Neural progenitor cell (in vitro differentiated cells): ENCODE data around the gene ROPN1B. TPM values are rescaled to one million over a fixed set of nuclear protein-coding genes. Genes with fewer than 3 reads are reported as not detected.
A peak's percentile ranks its signal among the peaks of the same experiment; 100 is the strongest.
"Not testable (repeated sequence)": the region's sequence is repeated elsewhere in the genome, so short reads cannot be mapped to it uniquely, and the experiment has no call there.

Experiments
- DNase-seq: peaks from one replicate; pipeline ENCODE4 v3.0.0-alpha.2; 2016; ENCODE audit warnings: low spot score
- H2AFZ ChIP-seq: fragments of 200-600 bp; sonication (generic); replicated peaks from 2 replicates; pipeline ENCODE4 v1.6.1; 2016; ENCODE audit warnings: antibody characterized with exemption
- H3F3A ChIP-seq: fragments of 200-600 bp; sonication (generic); 2 replicates; pipeline ENCODE4 v1.6.1; 2016; ENCODE audit warnings: antibody characterized with exemption, low read depth
- H3K27ac ChIP-seq: fragments of 200-600 bp; sonication (generic); 2 replicates; pipeline ENCODE4 v1.5.1; 2016; ENCODE audit warnings: mild to moderate bottlenecking
- H3K27me3 ChIP-seq: fragments of 200-600 bp; sonication (generic); 2 replicates; pipeline ENCODE4 v1.6.1; 2016; ENCODE audit warnings: mild to moderate bottlenecking, moderate library complexity
- H3K36me3 ChIP-seq: fragments of 200-600 bp; sonication (generic); 2 replicates; pipeline ENCODE4 v1.5.1; 2016
- H3K4me1 ChIP-seq: fragments of 200-600 bp; sonication (generic); 2 replicates; pipeline ENCODE4 v1.6.1; 2016; ENCODE audit warnings: mixed run types
- H3K4me2 ChIP-seq: fragments of 200-600 bp; sonication (generic); 2 replicates; pipeline ENCODE4 v1.6.1; 2016
- H3K4me3 ChIP-seq: fragments of 200-600 bp; sonication (generic); 2 replicates; pipeline ENCODE4 v1.5.1; 2016
- H3K79me2 ChIP-seq: fragments of 200-600 bp; sonication (generic); 2 replicates; pipeline ENCODE4 v1.6.1; 2016; ENCODE audit warnings: low read depth
- H3K9ac ChIP-seq: fragments of 200-600 bp; sonication (generic); 2 replicates; pipeline ENCODE4 v1.6.1; 2016
- H3K9me3 ChIP-seq: fragments of 200-600 bp; sonication (generic); 2 replicates; pipeline ENCODE4 v1.5.1; 2016; ENCODE audit warnings: low read depth
- H4K20me1 ChIP-seq: fragments of 200-600 bp; sonication (generic); 2 replicates; pipeline ENCODE4 v1.6.1; 2016; ENCODE audit warnings: low read depth
- H3K27ac Mint-ChIP-seq: 3 replicates; pipeline ENCODE4 v1.8.0; 2021; ENCODE audit warnings: mixed read lengths
- H3K27me3 Mint-ChIP-seq: 2 replicates; pipeline ENCODE4 v1.8.0; 2022; ENCODE audit warnings: low read depth, mild to moderate bottlenecking, inconsistent platforms, moderate library complexity, mixed read lengths; ENCODE audit not compliant: insufficient read depth
- H3K36me3 Mint-ChIP-seq: 3 replicates; pipeline ENCODE4 v1.8.0; 2021; ENCODE audit warnings: mixed read lengths
- H3K4me1 Mint-ChIP-seq: 3 replicates; pipeline ENCODE4 v1.8.0; 2021; ENCODE audit warnings: mixed read lengths
- H3K4me3 Mint-ChIP-seq: 3 replicates; pipeline ENCODE4 v1.8.0; 2021; ENCODE audit warnings: mild to moderate bottlenecking, moderate library complexity, mixed read lengths
- H3K9me3 Mint-ChIP-seq: 3 replicates; pipeline ENCODE4 v1.8.0; 2020; ENCODE audit warnings: mixed read lengths
- EZH2 ChIP-seq: fragments of 200-600 bp; sonication (generic); IDR thresholded peaks from 2 replicates; pipeline ENCODE4 v1.6.1; 2017; ENCODE audit warnings: antibody characterized with exemption, mild to moderate bottlenecking, moderate library complexity
- EZH2phosphoT487 ChIP-seq: fragments of 200-600 bp; sonication (generic); IDR thresholded peaks from 2 replicates; pipeline ENCODE4 v1.6.1; 2017; ENCODE audit warnings: antibody characterized with exemption
- total RNA-seq: library from RNA; depleted of rRNA; stranded (reverse); fragments of >200 nt; gene quantifications from 2 replicates; pipeline ENCODE4 v1.2.3, GENCODE V29; 2015; ENCODE audit warnings: low replicate concordance
- TF ChIP-seq, protein P1 (sequence below): fragments of 200-600 bp; sonication (generic); IDR thresholded peaks from 2 replicates; pipeline ENCODE4 v1.5.1; 2017; ENCODE audit warnings: antibody characterized with exemption, mild to moderate bottlenecking

Gene ROPN1B
- total RNA-seq, 1 donor from 2014 or later: not detected

DNA sequence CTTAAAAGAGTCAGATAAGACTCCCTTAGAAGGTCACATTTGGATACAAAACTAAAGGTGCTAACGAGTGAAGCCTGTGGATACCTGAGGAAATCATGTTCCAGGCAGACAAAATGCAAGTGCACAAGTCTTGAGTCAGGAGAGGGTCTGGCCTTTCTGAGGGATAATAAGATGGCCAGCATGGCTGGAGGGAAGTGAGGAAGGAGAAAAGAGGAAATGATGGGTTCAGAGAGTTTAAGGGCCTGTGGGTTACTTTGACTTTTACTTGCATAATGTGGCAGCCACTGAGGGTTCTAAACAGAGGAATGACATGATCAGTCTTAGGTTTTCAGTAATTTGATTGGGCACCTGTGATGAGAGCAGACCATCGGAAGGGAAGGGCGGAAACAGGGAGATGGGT lies 3.5 kb upstream of the ROPN1B start:
- H3K4me1 Mint-ChIP-seq: no peaks in the 10 kb centered on the region
- Histone ChIP-seq H3K36me3 (no peaks in the 10 kb centered on the region), H3K27ac (no peak overlapping the region)

DNA sequence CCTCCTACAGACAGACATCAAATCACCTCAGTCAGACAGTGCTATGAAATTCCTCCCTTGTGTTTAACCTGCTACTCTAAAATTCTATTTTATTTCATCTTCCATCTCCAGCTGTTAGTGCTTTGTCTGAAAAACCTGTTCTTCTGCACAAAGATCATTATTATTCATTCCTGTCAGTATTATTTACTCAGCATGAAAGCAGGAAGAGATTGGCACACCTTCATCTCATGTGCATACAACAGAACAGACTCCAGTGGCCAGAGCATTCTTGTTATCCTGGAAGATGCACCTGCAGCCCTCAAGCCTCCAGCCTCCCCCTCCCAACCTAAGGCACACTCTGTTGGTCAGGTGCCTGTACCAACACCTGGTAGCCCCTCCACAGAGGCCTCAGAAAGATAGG lies 1.8 kb upstream of the ROPN1B start:
- Histone ChIP-seq H3K79me2 (no peaks in the 10 kb centered on the region), H3K4me3 (no peak overlapping the region), H3K27me3 (peaks cover 82% of the 10 kb centered on the region), H4K20me1 (no peaks in the 10 kb centered on the region), H3K9me3 (no peaks in the 10 kb centered on the region), H3F3A (peaks cover 4% of the 10 kb centered on the region), H2AFZ (no peak overlapping the region), H3K4me1 (no peaks in the 10 kb centered on the region), H3K9ac (no peak overlapping the region), H3K4me2 (no peak overlapping the region), H3K36me3 (no peaks in the 10 kb centered on the region), H3K27ac (no peak overlapping the region)
- Mint-ChIP-seq H3K27me3 (peaks cover 22% of the 10 kb centered on the region), H3K36me3 (no peaks in the 10 kb centered on the region), H3K4me1 (peaks cover under 1% of the 10 kb centered on the region), H3K27ac (no peak overlapping the region), H3K4me3 (no peak overlapping the region), H3K9me3 (no peaks in the 10 kb centered on the region)
- no peak for DNase-seq
- no peak for TF ChIP-seq EZH2
- TF ChIP-seq, protein P1, sequence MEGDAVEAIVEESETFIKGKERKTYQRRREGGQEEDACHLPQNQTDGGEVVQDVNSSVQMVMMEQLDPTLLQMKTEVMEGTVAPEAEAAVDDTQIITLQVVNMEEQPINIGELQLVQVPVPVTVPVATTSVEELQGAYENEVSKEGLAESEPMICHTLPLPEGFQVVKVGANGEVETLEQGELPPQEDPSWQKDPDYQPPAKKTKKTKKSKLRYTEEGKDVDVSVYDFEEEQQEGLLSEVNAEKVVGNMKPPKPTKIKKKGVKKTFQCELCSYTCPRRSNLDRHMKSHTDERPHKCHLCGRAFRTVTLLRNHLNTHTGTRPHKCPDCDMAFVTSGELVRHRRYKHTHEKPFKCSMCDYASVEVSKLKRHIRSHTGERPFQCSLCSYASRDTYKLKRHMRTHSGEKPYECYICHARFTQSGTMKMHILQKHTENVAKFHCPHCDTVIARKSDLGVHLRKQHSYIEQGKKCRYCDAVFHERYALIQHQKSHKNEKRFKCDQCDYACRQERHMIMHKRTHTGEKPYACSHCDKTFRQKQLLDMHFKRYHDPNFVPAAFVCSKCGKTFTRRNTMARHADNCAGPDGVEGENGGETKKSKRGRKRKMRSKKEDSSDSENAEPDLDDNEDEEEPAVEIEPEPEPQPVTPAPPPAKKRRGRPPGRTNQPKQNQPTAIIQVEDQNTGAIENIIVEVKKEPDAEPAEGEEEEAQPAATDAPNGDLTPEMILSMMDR: no peak
- TF ChIP-seq EZH2phosphoT487: no peak

More for the DNA sequence above, 3.5 kb upstream of the ROPN1B start:
- peaks cover 4% of the 10 kb centered on the region for H3F3A ChIP-seq
- H3K4me3 ChIP-seq: no peak overlapping the region
- no peaks in the 10 kb centered on the region for H3K4me1 ChIP-seq
- H3K27ac Mint-ChIP-seq: no peak overlapping the region
- no peaks in the 10 kb centered on the region for H3K36me3 Mint-ChIP-seq
- H3K9ac ChIP-seq: no peak overlapping the region
- H3K4me2 ChIP-seq: no peak overlapping the region
- H4K20me1 ChIP-seq: no peaks in the 10 kb centered on the region
- no peak for TF ChIP-seq EZH2phosphoT487
- no peak for TF ChIP-seq EZH2
- H3K4me3 Mint-ChIP-seq: no peak overlapping the region
- peaks cover 65% of the 10 kb centered on the region for H3K27me3 ChIP-seq
- no peaks in the 10 kb centered on the region for H3K9me3 ChIP-seq
- DNase-seq: no peak
- no peak overlapping the region for H2AFZ ChIP-seq
- no peaks in the 10 kb centered on the region for H3K79me2 ChIP-seq
- peaks cover 17% of the 10 kb centered on the region for H3K27me3 Mint-ChIP-seq
- H3K9me3 Mint-ChIP-seq: no peaks in the 10 kb centered on the region

DNA sequence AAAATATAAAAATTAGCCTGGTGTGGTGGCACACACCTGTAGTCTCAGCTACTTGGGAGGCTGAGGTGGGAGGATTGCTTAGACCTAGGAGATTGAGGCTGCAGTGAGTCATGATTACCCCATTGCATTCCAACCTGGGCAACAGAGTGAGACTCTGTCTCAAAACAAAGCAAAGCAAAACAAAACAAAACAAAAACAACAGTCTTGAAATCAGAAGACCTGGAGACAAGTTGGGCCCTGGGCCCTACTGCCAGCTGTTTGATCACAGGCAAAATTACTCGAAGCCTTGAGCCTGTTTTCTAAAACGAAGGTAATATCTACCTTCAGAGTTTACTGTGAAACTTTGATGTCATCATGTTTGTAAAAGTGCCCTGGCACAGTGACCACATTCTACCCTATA lies 857 bp upstream of the ROPN1B start:
- H3K4me2 ChIP-seq, H3K27ac Mint-ChIP-seq, H3K4me3 Mint-ChIP-seq, H3K9me3 ChIP-seq, H4K20me1 ChIP-seq, DNase-seq, H3K4me1 Mint-ChIP-seq, H3K4me1 ChIP-seq, H2AFZ ChIP-seq, H3K36me3 Mint-ChIP-seq, H3F3A ChIP-seq, H3K27ac ChIP-seq, H3K4me3 ChIP-seq, H3K9me3 Mint-ChIP-seq, H3K9ac ChIP-seq, H3K79me2 ChIP-seq, H3K36me3 ChIP-seq: not testable (repeated sequence)
- peaks cover 26% of the 10 kb centered on the region for H3K27me3 Mint-ChIP-seq
- H3K27me3 ChIP-seq: peaks cover 80% of the 10 kb centered on the region

- not testable (repeated sequence) for H3F3A ChIP-seq, H3K9ac ChIP-seq, H3K36me3 Mint-ChIP-seq, H4K20me1 ChIP-seq, H3K27ac Mint-ChIP-seq, H3K27ac ChIP-seq, H3K9me3 ChIP-seq, H3K79me2 ChIP-seq, H3K4me1 Mint-ChIP-seq, H3K36me3 ChIP-seq, H3K4me1 ChIP-seq, H3K9me3 Mint-ChIP-seq
- H3K4me3 Mint-ChIP-seq: peak overlapping the region; percentile 83
- Histone ChIP-seq H3K27me3 (peaks cover 42% of the 10 kb centered on the region), H3K4me3 (peak overlapping the region; percentile 66), H2AFZ (peak overlapping the region; percentile 98), H3K4me2 (peak overlapping the region; percentile 92)
- TF ChIP-seq, protein P1: peak; percentile 74
- peak; percentile 63 for TF ChIP-seq EZH2
- H3K27me3 Mint-ChIP-seq: peaks cover 23% of the 10 kb centered on the region
- DNase-seq: peak; percentile 66
These were observed 3.3 kb downstream of the ROPN1B start for GRCh38 chr3:125971997-125972944.

- peaks cover 19% of the 10 kb centered on the region for H3K27me3 ChIP-seq
- not testable (repeated sequence) for DNase-seq, H2AFZ ChIP-seq, H3K27me3 Mint-ChIP-seq, H3K9me3 ChIP-seq, H3K79me2 ChIP-seq, H3K9ac ChIP-seq, H4K20me1 ChIP-seq, H3F3A ChIP-seq, H3K4me1 Mint-ChIP-seq, H3K4me2 ChIP-seq, H3K27ac Mint-ChIP-seq, H3K36me3 ChIP-seq, H3K27ac ChIP-seq, H3K4me3 ChIP-seq, H3K9me3 Mint-ChIP-seq, H3K4me3 Mint-ChIP-seq, H3K36me3 Mint-ChIP-seq, H3K4me1 ChIP-seq
These were observed 6.4 kb downstream of the ROPN1B start for GRCh38 chr3:125975245-125976002.

GRCh38 chr3:125976003-125976390 lies 7.0 kb downstream of the ROPN1B start:
- H3K9me3 Mint-ChIP-seq, H4K20me1 ChIP-seq, H3K27ac Mint-ChIP-seq, H3K27me3 Mint-ChIP-seq, H3K9ac ChIP-seq, H3K4me1 ChIP-seq, H3K4me3 ChIP-seq, H3K9me3 ChIP-seq, H3K4me1 Mint-ChIP-seq, DNase-seq, H3K36me3 ChIP-seq, H3K79me2 ChIP-seq, H3K27ac ChIP-seq, H3K36me3 Mint-ChIP-seq, H2AFZ ChIP-seq, H3F3A ChIP-seq, H3K4me3 Mint-ChIP-seq, H3K4me2 ChIP-seq: not testable (repeated sequence)
- peaks cover 14% of the 10 kb centered on the region for H3K27me3 ChIP-seq
